H9 (cell line): ENCODE measurements around the gene C17orf114.

Source experiments
- DNase-seq: peaks from one replicate; pipeline ENCODE4 v3.0.0-alpha.2; 2017
- H2AFZ ChIP-seq: one replicate; pipeline ENCODE4 v1.6.1; 2013; ENCODE audit warnings: mild to moderate bottlenecking, low read length, control low read depth, moderate library complexity
- H2AK5ac ChIP-seq: 2 replicates; pipeline ENCODE4 v1.6.1; 2013; ENCODE audit warnings: low read length, control low read depth, mixed read lengths; ENCODE audit not compliant: insufficient read length
- H2BK120ac ChIP-seq: one replicate; pipeline ENCODE4 v1.6.1; 2013; ENCODE audit warnings: low read depth, mild to moderate bottlenecking, low read length, control low read depth, inconsistent platforms; ENCODE audit not compliant: poor library complexity, severe bottlenecking
- H2BK12ac ChIP-seq: 2 replicates; pipeline ENCODE4 v1.6.1; 2013; ENCODE audit warnings: low read length, control low read depth, mixed read lengths, low read depth; ENCODE audit not compliant: insufficient read length
- H2BK15ac ChIP-seq: 2 replicates; pipeline ENCODE4 v1.6.1; 2013; ENCODE audit warnings: low read depth, low read length, control low read depth
- H2BK20ac ChIP-seq: one replicate; pipeline ENCODE4 v1.6.1; 2013; ENCODE audit warnings: low read depth, mild to moderate bottlenecking, low read length, control low read depth, inconsistent platforms; ENCODE audit not compliant: poor library complexity, severe bottlenecking
- H2BK5ac ChIP-seq: 2 replicates; pipeline ENCODE4 v1.6.1; 2013; ENCODE audit warnings: low read length, control low read depth, mixed read lengths; ENCODE audit not compliant: insufficient read length
- H3K14ac ChIP-seq: 2 replicates; pipeline ENCODE4 v1.6.1; 2013; ENCODE audit warnings: low read length, control low read depth; ENCODE audit not compliant: insufficient read depth
- H3K18ac ChIP-seq: 2 replicates; pipeline ENCODE4 v1.6.1; 2013; ENCODE audit warnings: low read depth, mild to moderate bottlenecking, mixed read lengths, low read length, control low read depth; ENCODE audit not compliant: insufficient read length
- H3K23ac ChIP-seq: 2 replicates; pipeline ENCODE4 v1.6.1; 2013; ENCODE audit warnings: low read length, control low read depth, mixed read lengths, low read depth; ENCODE audit not compliant: insufficient read length
- H3K23me2 ChIP-seq: 2 replicates; pipeline ENCODE4 v1.6.1; 2013; ENCODE audit warnings: low read depth, mild to moderate bottlenecking, mixed read lengths, low read length, control low read depth; ENCODE audit not compliant: insufficient read length, poor library complexity, severe bottlenecking
- H3K27ac ChIP-seq: 2 replicates; pipeline ENCODE4 v1.5.1; 2013; ENCODE audit warnings: low read length, control low read depth, mixed read lengths, low read depth; ENCODE audit not compliant: insufficient read length
- H3K27me3 ChIP-seq: 2 replicates; pipeline ENCODE4 v1.6.1; 2013; ENCODE audit warnings: low read length, control low read depth, inconsistent platforms; ENCODE audit not compliant: insufficient read depth
- H3K4ac ChIP-seq: 2 replicates; pipeline ENCODE4 v1.6.1; 2013; ENCODE audit warnings: low read depth, mild to moderate bottlenecking, control low read depth, inconsistent platforms, low read length, moderate library complexity
- H3K4me1 ChIP-seq: 2 replicates; pipeline ENCODE4 v1.6.1; 2013; ENCODE audit warnings: low read length, control low read depth, inconsistent platforms; ENCODE audit not compliant: insufficient read depth
- H3K4me2 ChIP-seq: 2 replicates; pipeline ENCODE4 v1.6.1; 2013; ENCODE audit warnings: low read length, control low read depth, mixed read lengths; ENCODE audit not compliant: insufficient read length, insufficient read depth
- H3K56ac ChIP-seq: 2 replicates; pipeline ENCODE4 v1.6.1; 2013; ENCODE audit warnings: low read depth, mild to moderate bottlenecking, mixed read lengths, low read length, control low read depth; ENCODE audit not compliant: insufficient read length
- H3K79me1 ChIP-seq: 2 replicates; pipeline ENCODE4 v1.6.1; 2013; ENCODE audit warnings: low read depth, mild to moderate bottlenecking, moderate library complexity, low read length, control low read depth, inconsistent platforms; ENCODE audit not compliant: insufficient read depth, poor library complexity, severe bottlenecking
- H3K79me2 ChIP-seq: 2 replicates; pipeline ENCODE4 v1.6.1; 2013; ENCODE audit warnings: low read length, control low read depth, inconsistent platforms; ENCODE audit not compliant: insufficient read depth
- H3K9ac ChIP-seq: 2 replicates; pipeline ENCODE4 v1.6.1; 2013; ENCODE audit warnings: low read length, control low read depth, mixed read lengths; ENCODE audit not compliant: insufficient read length; ENCODE audit errors: extremely low read depth
- H3K9me3 ChIP-seq: one replicate; pipeline ENCODE4 v1.6.1; 2013; ENCODE audit warnings: low read depth, low read length, inconsistent platforms; ENCODE audit not compliant: control insufficient read depth
- H3T11ph ChIP-seq: one replicate; pipeline ENCODE4 v1.6.1; 2013; ENCODE audit warnings: mild to moderate bottlenecking, low read length, control low read depth, inconsistent platforms
- H4K20me1 ChIP-seq: one replicate; pipeline ENCODE4 v1.6.1; 2013; ENCODE audit not compliant: control insufficient read depth, insufficient read length, insufficient read depth
- H4K5ac ChIP-seq: 2 replicates; pipeline ENCODE4 v1.6.1; 2013; ENCODE audit warnings: low read depth, mild to moderate bottlenecking, mixed read lengths, low read length, control low read depth; ENCODE audit not compliant: insufficient read length
- H4K8ac ChIP-seq: replicated peaks from 2 replicates; pipeline ENCODE4 v1.6.1; 2013; ENCODE audit warnings: low read length, control low read depth, mixed read lengths, low read depth; ENCODE audit not compliant: insufficient read length
- H4K91ac ChIP-seq: 2 replicates; pipeline ENCODE4 v1.6.1; 2013; ENCODE audit warnings: low read depth, mild to moderate bottlenecking, moderate library complexity, mixed read lengths, low read length, control low read depth; ENCODE audit not compliant: insufficient read length
- H3K27ac Mint-ChIP-seq, 3 experiments: 2 replicates in 2 of 3; 3 replicates in 1 of 3; pipeline ENCODE4 v1.8.0; 2020 to 2021; ENCODE audit warnings: mixed read lengths in 3 of 3, mild to moderate bottlenecking in 1 of 3, moderate library complexity in 1 of 3
- H3K27me3 Mint-ChIP-seq: 2 replicates; pipeline ENCODE4 v1.8.0; 2021; ENCODE audit warnings: low read depth, mild to moderate bottlenecking, moderate library complexity, mixed read lengths
- H3K36me3 Mint-ChIP-seq, 3 experiments: 2 replicates in 2 of 3; 3 replicates in 1 of 3; pipeline ENCODE4 v1.8.0; 2020 to 2021; ENCODE audit warnings: low read depth in 3 of 3, mixed read lengths in 3 of 3; ENCODE audit not compliant: insufficient read depth in 1 of 3
- H3K4me1 Mint-ChIP-seq, 2 experiments: 2 replicates each; pipeline ENCODE4 v1.8.0; 2020; ENCODE audit warnings: mixed read lengths in 2 of 2
- H3K4me3 Mint-ChIP-seq, 2 experiments: 2 replicates in 1 of 2; 3 replicates in 1 of 2; pipeline ENCODE4 v1.8.0; 2020 to 2021; ENCODE audit warnings: mild to moderate bottlenecking in 2 of 2, mixed read lengths in 2 of 2, moderate library complexity in 1 of 2
- H3K9me3 Mint-ChIP-seq, 2 experiments: 2 replicates in 1 of 2; 3 replicates in 1 of 2; pipeline ENCODE4 v1.8.0; 2020; ENCODE audit warnings: mild to moderate bottlenecking in 2 of 2, mixed read lengths in 2 of 2, moderate library complexity in 1 of 2
- WGBS: extraction: QIAGEN DNeasy Blood & Tissue Kit; methylation state at CpG from one replicate; pipeline ENCODE4 v1.1.7; 2013; ENCODE audit warnings: missing lambda C conversion rate, low lambda C conversion rate, mixed read lengths; ENCODE audit not compliant: insufficient read length; ENCODE audit errors: extremely low coverage; 5-methylcytosine and 5-hydroxymethylcytosine counted together
- TF ChIP-seq, protein P1 (sequence below): fragments of 200-600 bp; sonication (generic); conservative IDR thresholded peaks from 3 replicates; pipeline ENCODE4 v1.8.0; 2021; ENCODE audit warnings: antibody characterized with exemption, mild to moderate bottlenecking

The C17orf114 gene

DNA sequence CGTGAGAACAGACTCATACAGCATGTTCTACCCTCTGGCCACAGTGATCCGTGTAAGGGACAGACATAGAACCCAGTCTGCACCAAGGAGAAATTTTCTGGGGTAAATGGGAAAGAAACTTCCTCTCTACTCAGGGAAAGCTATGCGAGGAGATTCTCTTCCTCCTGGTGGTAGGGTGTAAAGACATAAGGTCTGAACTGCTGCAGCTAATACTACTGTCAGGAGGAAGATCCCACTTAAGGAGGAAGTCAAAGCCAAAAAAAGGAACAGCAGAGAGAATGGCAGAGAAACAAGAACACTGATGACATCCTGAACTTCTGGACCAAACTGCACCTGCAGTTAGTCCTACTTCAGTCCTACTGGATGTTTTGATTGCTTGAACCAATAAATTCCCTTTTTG, 37.5 kb downstream of the C17orf114 start:
- DNase-seq = no peak
- H3K9ac ChIP-seq = no peak overlapping the region
- H2BK12ac ChIP-seq = no peak overlapping the region
- H4K20me1 ChIP-seq = no peaks in the 10 kb centered on the region
- TF ChIP-seq, protein P1, sequence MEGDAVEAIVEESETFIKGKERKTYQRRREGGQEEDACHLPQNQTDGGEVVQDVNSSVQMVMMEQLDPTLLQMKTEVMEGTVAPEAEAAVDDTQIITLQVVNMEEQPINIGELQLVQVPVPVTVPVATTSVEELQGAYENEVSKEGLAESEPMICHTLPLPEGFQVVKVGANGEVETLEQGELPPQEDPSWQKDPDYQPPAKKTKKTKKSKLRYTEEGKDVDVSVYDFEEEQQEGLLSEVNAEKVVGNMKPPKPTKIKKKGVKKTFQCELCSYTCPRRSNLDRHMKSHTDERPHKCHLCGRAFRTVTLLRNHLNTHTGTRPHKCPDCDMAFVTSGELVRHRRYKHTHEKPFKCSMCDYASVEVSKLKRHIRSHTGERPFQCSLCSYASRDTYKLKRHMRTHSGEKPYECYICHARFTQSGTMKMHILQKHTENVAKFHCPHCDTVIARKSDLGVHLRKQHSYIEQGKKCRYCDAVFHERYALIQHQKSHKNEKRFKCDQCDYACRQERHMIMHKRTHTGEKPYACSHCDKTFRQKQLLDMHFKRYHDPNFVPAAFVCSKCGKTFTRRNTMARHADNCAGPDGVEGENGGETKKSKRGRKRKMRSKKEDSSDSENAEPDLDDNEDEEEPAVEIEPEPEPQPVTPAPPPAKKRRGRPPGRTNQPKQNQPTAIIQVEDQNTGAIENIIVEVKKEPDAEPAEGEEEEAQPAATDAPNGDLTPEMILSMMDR = no peak
- no peak overlapping the region for H3K23ac ChIP-seq
- H2BK20ac ChIP-seq = no peak overlapping the region
- H3T11ph ChIP-seq = no peak overlapping the region
- H4K91ac ChIP-seq = no peak overlapping the region
- Mint-ChIP-seq H3K27ac (no peak overlapping the region), H3K4me3 (no peak overlapping the region), H3K9me3 (no peaks in the 10 kb centered on the region), H3K27me3 (peaks cover 7% of the 10 kb centered on the region), H3K36me3 (no peaks in the 10 kb centered on the region), H3K4me1 (no peaks in the 10 kb centered on the region)
- H2BK15ac ChIP-seq = no peak overlapping the region
- no peak overlapping the region for H3K27ac ChIP-seq
- H2AFZ ChIP-seq = no peak overlapping the region
- H3K56ac ChIP-seq = no peak overlapping the region
- H3K79me2 ChIP-seq = no peaks in the 10 kb centered on the region
- H2BK5ac ChIP-seq = no peak overlapping the region
- no peaks in the 10 kb centered on the region for H3K9me3 ChIP-seq
- no peak overlapping the region for H4K8ac ChIP-seq
- H3K79me1 ChIP-seq = no peaks in the 10 kb centered on the region
- no peaks in the 10 kb centered on the region for H3K4me1 ChIP-seq
- H2BK120ac ChIP-seq = no peak overlapping the region
- H3K4ac ChIP-seq = no peak overlapping the region
- H3K23me2 ChIP-seq = no peaks in the 10 kb centered on the region
- no peak overlapping the region for H3K14ac ChIP-seq
- H2AK5ac ChIP-seq = no peak overlapping the region
- H3K18ac ChIP-seq = no peak overlapping the region
- H3K4me2 ChIP-seq = no peak overlapping the region
- H4K5ac ChIP-seq = no peak overlapping the region
- whole genome bisulfite sequencing = no CpG with 5 or more reads among the region's 3 CpGs
- no peaks in the 10 kb centered on the region for H3K27me3 ChIP-seq
